Measurements from ENCODE around the gene ZIC2.

Gene ZIC2

DNA sequence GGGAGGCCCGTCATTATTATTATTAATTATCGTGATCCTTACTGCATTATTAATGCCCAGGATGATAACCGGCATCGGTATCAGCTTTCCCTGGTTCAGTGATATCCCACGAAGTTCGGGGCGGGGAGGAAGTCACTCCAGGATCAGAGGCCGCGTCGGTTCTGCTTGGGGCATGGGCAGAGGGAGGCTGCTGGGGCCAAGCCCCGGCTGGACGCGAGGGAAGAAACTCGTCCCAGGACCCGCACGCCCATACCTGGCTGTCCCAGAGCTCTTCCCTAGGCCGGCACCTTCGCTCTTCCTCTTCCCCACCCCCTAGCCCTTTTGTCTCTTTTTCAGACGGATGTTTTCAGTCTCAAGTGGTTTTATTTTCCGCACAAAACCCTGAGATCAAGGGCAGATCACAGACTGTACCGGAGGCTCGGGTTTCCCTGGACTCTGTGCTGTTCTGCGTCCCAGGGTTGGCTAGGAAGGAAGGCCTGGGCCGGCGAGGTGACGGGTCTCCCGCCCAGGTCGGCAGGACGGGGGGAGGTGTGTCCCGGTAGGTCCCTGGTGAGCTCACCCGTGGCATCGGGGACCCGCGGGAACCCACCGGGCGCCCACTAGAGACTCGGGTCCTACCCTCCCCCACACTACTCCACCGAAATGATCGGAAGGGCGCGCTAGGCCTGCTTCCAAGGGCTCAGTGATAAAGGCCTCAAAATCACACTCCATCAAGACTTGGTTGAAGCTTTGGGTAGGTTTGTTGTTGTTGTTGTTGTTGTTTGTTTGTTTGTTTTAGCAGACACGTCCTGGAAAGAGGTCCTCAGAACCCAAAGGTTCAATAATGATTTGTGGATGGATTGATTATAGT, 7.9 kb downstream of the ZIC2 start:
- TF ChIP-seq POLR2AphosphoS5 (IDR thresholded peaks at IDR 0.05; ENCODE audit: borderline replicate concordance, low read depth, low read length): no peak
- H3K36me3 ChIP-seq (ENCODE audit: insufficient read depth, low read length): peaks cover 28% of the 10 kb centered on the region
- no peak overlapping the region; the same call in 1 of the 2 replicates for H3K27ac ChIP-seq
- H3K9ac ChIP-seq (ENCODE audit: insufficient read length): no peak overlapping the region
- no peaks in the 10 kb centered on the region for H3K9me3 ChIP-seq (ENCODE audit: low read depth, low read length)
- no peak overlapping the region for H3K4me3 ChIP-seq
- no peak for DNase-seq (ENCODE audit: low read depth, low spot score)

DNA sequence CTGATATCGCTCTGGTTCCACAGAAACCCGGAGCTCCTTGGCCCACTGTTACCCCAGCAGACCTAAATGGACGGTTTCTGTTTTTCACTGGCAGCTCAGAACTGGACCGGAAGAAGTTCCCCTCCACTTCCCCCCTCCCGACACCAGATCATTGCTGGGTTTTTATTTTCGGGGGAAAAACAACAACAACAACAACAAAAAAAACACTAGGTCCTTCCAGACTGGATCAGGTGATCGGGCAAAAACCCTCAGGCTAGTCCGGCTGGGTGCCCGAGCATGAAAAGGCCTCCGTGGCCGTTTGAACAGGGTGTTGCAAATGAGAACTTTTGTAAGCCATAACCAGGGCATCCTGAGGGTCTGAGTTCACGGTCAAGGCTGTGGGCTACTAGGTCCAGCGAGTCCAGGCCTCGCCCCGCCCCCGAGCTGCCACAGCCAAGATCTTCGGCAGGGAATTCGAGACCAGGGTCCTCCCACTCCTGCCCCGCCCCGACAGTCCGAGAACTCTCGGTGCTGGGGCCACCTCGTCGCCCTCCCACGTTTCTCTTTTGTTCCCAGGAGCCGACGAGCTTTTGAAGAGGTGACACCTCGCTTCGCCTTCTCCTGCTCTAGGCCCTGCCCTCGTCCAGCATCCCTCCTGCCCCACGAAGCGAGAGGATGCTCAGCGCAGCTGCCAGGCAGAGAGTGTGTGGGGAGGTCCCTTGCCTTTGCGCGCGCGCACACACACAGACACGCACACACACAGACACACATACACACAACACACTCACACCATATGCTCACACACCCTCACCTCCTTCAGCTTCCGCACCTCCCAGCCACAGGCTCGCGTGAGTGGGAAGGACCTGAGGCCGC, 8.8 kb downstream of the ZIC2 start:
- Histone ChIP-seq H3K4me3 (no peak overlapping the region), H3K36me3 (ENCODE audit: insufficient read depth, low read length) (peaks cover 20% of the 10 kb centered on the region), H3K9ac (ENCODE audit: insufficient read length) (no peak overlapping the region), H3K27ac (no peak overlapping the region), H3K9me3 (ENCODE audit: low read depth, low read length) (no peaks in the 10 kb centered on the region)
- no peak for TF ChIP-seq FOXP2 (optimal IDR thresholded peaks at IDR 0.05; ENCODE audit: control extremely low read depth, extremely low read length, insufficient read depth)
- TF ChIP-seq POLR2AphosphoS5 (IDR thresholded peaks at IDR 0.05; ENCODE audit: borderline replicate concordance, low read depth, low read length): no peak
- TF ChIP-seq EZH2 (IDR thresholded peaks at IDR 0.05): no peak
- no peak for DNase-seq (ENCODE audit: low read depth, low spot score)

DNA sequence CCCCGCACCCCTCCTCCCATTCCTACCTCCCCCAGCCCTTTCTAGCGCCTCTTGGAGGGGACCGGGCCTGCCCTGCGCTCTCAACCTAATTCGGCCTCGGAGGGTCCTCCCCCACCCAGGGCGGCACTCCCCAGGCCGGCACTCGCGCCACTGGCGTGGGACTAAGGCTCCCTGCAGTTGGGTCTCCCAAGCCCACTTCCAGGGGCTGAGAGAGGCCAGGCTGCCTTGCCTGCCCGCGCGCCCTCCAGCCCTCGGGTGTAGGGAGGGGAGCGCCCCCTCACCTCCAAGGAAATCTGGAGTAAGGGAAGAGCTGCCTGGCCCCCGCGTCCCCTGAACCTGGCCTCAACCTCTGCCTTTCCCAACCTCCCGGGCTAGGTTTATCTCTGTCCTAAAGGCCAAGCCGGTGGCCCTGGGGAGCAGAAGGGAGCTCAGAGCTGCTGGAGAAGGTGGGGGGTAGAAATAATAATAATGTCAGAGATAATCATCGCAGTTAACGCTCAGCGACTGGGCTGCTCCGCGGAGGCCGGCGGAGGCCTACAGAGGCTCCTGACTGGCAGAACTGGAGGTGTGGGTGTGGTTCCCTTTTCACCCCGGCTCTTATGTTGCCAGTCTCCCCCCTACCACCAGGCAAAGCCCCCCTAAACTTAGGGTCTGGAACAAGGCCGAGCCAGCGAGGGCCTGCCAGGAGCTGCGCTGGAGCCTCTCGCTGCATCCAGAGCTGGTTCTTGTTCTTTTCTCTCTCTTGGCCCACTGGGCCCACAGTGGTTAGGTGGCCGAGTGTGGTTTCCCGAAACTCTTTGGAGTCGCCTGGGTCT, 9.6 kb downstream of the ZIC2 start:
- DNase-seq (ENCODE audit: low read depth, low spot score): no peak
- no peak for TF ChIP-seq EZH2 (IDR thresholded peaks at IDR 0.05)
- no peak for TF ChIP-seq FOXP2 (optimal IDR thresholded peaks at IDR 0.05; ENCODE audit: control extremely low read depth, extremely low read length, insufficient read depth)
- TF ChIP-seq POLR2AphosphoS5 (IDR thresholded peaks at IDR 0.05; ENCODE audit: borderline replicate concordance, low read depth, low read length): no peak
- H3K4me3 ChIP-seq: no peak overlapping the region; the same call in 1 of the 2 replicates
- H3K9me3 ChIP-seq (ENCODE audit: low read depth, low read length): no peaks in the 10 kb centered on the region
- no peak overlapping the region for H3K9ac ChIP-seq (ENCODE audit: insufficient read length)
- peaks cover 16% of the 10 kb centered on the region for H3K36me3 ChIP-seq (ENCODE audit: insufficient read depth, low read length)
- peak overlapping the region; percentile 89; the same call in 1 of the 2 replicates for H3K27ac ChIP-seq

DNA sequence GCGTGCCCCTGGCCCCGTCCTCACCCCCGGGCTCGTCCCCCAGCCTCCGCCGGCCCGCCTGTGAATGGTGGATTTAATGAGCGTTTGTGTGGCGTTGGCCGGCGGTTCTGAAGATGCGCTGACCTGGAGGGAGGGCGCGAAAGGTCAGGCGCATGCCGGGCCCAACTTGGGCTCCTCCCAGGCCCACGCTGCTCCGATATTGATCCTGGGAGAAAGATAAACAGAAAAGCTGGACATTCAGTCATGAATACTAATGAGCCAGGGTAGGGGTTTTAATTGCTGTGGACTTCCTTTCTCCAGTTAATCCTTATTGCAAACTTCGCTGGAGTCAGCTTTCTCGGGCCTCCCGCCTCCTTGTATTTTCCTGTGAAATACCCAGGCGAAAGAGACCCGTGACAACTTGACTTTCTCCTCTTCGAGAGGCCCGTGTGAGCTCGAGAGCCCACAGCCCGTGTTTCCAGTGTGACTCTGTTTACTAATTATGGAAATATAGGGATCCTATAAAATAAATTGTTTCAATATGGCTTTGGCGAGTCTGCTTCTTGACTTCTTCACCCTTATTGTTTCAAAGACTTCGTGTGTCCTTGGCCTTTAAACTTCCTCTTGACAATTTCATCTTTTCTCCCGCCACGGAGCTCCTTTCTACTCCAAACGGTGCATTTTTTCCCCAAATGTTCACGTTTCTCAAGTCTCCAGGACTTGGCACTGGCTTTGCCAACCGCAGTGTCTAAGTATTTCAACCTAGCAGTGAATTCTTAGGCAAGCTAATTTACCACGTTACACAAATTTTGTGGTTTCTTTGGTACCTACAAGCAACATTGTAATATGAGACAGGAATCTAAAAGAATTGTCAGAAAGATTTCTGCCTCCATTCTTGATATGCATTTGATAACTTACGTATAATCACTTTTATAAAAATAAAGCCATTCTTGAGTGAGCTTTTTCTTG, 10.5 kb downstream of the ZIC2 start:
- Histone ChIP-seq H3K27ac (peak overlapping the region; percentile 89), H3K36me3 (ENCODE audit: insufficient read depth, low read length) (peaks cover 7% of the 10 kb centered on the region; the same call in 1 of the 2 replicates), H3K9me3 (ENCODE audit: low read depth, low read length) (no peaks in the 10 kb centered on the region), H3K4me3 (peak overlapping the region; percentile 75), H3K9ac (ENCODE audit: insufficient read length) (peak overlapping the region; percentile 74)
- no peak for TF ChIP-seq POLR2AphosphoS5 (IDR thresholded peaks at IDR 0.05; ENCODE audit: borderline replicate concordance, low read depth, low read length)
- no peak for TF ChIP-seq FOXP2 (optimal IDR thresholded peaks at IDR 0.05; ENCODE audit: control extremely low read depth, extremely low read length, insufficient read depth)
- no peak for TF ChIP-seq EZH2 (IDR thresholded peaks at IDR 0.05)
- no peak for DNase-seq (ENCODE audit: low read depth, low spot score)

DNA sequence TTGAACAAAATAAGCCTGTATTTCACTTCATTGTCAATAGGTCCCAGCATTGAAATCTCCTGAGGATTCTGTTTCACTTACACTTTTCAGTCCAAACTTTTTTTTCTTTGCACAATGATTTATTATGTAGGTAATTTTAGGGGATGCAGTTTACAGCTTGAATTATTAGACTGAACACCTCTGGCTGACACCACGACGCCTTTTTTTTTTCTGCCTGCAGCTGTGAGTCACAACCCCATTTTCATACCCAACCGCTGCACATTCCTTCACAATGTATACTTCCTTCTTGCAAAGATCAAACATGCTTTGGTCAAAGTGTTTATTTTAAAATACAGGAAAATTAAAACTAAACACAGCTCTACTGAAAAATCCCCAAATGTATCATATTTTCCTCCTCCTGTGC, 11.4 kb downstream of the ZIC2 start:
- H3K4me3 ChIP-seq: peak overlapping the region; percentile 75
- H3K27ac ChIP-seq: peak overlapping the region; percentile 89
- H3K9me3 ChIP-seq (ENCODE audit: low read depth, low read length): no peaks in the 10 kb centered on the region
- no peaks in the 10 kb centered on the region for H3K36me3 ChIP-seq (ENCODE audit: insufficient read depth, low read length)
- DNase-seq (ENCODE audit: low read depth, low spot score): no peak
- peak overlapping the region; percentile 74 for H3K9ac ChIP-seq (ENCODE audit: insufficient read length)
- TF ChIP-seq POLR2AphosphoS5 (IDR thresholded peaks at IDR 0.05; ENCODE audit: borderline replicate concordance, low read depth, low read length) (no peak), FOXP2 (optimal IDR thresholded peaks at IDR 0.05; ENCODE audit: control extremely low read depth, extremely low read length, insufficient read depth) (no peak), EZH2 (IDR thresholded peaks at IDR 0.05) (no peak)

DNA sequence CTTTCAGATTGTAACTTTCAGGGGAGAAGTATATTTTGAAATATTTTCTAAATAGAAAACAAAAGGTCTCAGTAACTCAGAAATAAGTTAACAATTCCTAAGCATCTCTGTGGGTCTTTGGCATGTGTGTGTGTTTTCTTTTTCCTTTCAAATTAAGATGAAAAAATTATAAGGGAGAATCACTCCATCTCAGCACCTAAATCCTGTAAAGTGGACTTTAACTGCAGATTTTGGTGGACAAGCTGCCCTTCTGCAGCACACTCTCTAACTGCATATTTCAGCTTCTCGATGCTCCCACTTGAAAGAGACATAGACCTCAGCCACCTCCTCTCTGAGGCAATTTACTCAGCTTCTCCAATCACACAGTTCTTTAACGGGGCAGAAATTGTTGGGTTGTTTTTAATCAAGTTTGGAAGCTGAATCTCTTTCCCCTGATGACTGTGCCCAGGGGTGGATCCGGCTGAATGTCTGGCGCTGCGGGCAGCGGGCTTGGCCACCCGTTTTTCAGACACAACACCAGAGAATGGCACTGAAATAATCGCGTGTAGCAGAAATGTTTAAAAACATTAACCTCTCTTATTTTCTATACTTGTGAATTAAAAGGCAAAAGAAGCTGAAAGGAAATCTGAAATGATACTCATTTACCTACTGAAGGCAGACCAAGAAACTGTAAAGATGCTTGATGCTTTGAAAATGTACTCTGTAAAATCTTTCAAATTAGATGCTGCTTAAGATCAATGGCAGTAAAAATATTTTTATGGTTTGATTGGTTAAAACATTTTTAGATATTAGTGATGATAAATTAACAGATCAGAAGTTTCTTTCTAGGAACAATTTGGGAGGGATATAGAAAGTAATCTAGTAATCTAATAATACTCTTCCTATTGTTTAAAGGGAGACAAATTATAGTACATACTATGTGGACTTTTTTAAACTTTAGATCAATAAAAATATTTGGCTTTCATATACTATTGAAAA, 12.4 kb downstream of the ZIC2 start:
- Histone ChIP-seq H3K9me3 (ENCODE audit: low read depth, low read length) (no peaks in the 10 kb centered on the region), H3K27ac (peak overlapping the region; percentile 89), H3K9ac (ENCODE audit: insufficient read length) (peak overlapping the region; percentile 74), H3K36me3 (ENCODE audit: insufficient read depth, low read length) (no peaks in the 10 kb centered on the region), H3K4me3 (peak overlapping the region; percentile 75)
- DNase-seq (ENCODE audit: low read depth, low spot score): no peak
- TF ChIP-seq FOXP2 (optimal IDR thresholded peaks at IDR 0.05; ENCODE audit: control extremely low read depth, extremely low read length, insufficient read depth) (no peak), EZH2 (IDR thresholded peaks at IDR 0.05) (no peak), POLR2AphosphoS5 (IDR thresholded peaks at IDR 0.05; ENCODE audit: borderline replicate concordance, low read depth, low read length) (no peak)

All from SK-N-MC (cell line).